A673 (cell line): ENCODE results near the gene DHX15.

ENCODE experiments used
- EZH2 ChIP-seq: fragments of 200-600 bp; sonication (generic); IDR thresholded peaks from 2 replicates; pipeline ENCODE4 v1.6.1; 2017; ENCODE audit warnings: borderline replicate concordance, low read depth, mild to moderate bottlenecking, mixed read lengths, antibody characterized with exemption, low read length; ENCODE audit not compliant: poor library complexity, severe bottlenecking
- TF ChIP-seq, protein P1 (sequence below): fragments of 300-800, 200-600 bp; sonication (generic); conservative IDR thresholded peaks from 2 replicates; pipeline ENCODE4 v1.5.1; 2017; ENCODE audit warnings: low read depth, mild to moderate bottlenecking, antibody characterized with exemption, low read length, moderate library complexity, mixed read lengths

DNA sequence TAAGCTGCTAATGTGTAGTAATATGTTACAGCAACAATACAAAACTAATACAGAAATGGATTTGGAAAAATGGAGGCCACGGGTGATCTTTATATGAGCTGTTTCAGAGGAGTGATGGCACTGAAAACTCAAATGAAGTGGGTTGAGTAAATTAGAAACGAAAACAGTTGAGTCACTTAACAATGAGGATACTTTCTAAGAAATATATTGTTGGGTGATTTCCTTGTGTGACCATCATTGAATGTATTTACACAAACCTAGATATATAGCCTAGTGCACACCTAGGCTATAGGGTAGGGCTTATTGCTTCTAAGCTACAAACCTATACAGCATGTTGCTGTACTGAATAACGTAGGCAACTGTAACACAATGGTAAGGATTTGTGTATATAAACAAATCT, 30.5 kb upstream of the DHX15 start:
- TF ChIP-seq, protein P1, sequence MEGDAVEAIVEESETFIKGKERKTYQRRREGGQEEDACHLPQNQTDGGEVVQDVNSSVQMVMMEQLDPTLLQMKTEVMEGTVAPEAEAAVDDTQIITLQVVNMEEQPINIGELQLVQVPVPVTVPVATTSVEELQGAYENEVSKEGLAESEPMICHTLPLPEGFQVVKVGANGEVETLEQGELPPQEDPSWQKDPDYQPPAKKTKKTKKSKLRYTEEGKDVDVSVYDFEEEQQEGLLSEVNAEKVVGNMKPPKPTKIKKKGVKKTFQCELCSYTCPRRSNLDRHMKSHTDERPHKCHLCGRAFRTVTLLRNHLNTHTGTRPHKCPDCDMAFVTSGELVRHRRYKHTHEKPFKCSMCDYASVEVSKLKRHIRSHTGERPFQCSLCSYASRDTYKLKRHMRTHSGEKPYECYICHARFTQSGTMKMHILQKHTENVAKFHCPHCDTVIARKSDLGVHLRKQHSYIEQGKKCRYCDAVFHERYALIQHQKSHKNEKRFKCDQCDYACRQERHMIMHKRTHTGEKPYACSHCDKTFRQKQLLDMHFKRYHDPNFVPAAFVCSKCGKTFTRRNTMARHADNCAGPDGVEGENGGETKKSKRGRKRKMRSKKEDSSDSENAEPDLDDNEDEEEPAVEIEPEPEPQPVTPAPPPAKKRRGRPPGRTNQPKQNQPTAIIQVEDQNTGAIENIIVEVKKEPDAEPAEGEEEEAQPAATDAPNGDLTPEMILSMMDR = no peak
- TF ChIP-seq EZH2 = no peak
